CD14-positive monocyte (primary cell): ENCODE results near the gene IFRD1. TPM values are rescaled to one million over a fixed set of nuclear protein-coding genes. Genes with fewer than 3 reads are reported as not detected.

ENCODE experiments used
- DNase-seq, 3 donors: peaks; one replicate each; pipeline ENCODE4 v3.0.0-alpha.2; 2011 to 2022
- H2AFZ ChIP-seq: 2 replicates; pipeline ENCODE4 v1.6.0; 2012; ENCODE audit warnings: mild to moderate bottlenecking, low read depth, low read length, inconsistent platforms; ENCODE audit not compliant: insufficient read depth, poor library complexity, severe bottlenecking
- H3K27ac ChIP-seq, 2 donors: 1 replicate in 1 of 2; 2 replicates in 1 of 2; pipeline ENCODE4 v1.5.1; 2012 to 2013; ENCODE audit warnings: low read length in 2 of 2, control low read depth in 1 of 2, inconsistent platforms in 1 of 2, low read depth in 1 of 2, mild to moderate bottlenecking in 1 of 2
- H3K27me3 ChIP-seq, 2 donors: one replicate each; pipeline versions ENCODE4 v1.6.0 to v1.6.1; 2011 to 2013; ENCODE audit warnings: low read length in 2 of 2; ENCODE audit not compliant: control insufficient read depth in 2 of 2, insufficient read depth in 2 of 2
- H3K36me3 ChIP-seq, 2 donors: replicated peaks in 1 of 2; 1 replicate in 1 of 2; 2 replicates in 1 of 2; pipeline versions ENCODE4 v1.5.1 to v1.6.1; 2012 to 2013; ENCODE audit warnings: low read length in 2 of 2, control low read depth in 1 of 2, inconsistent platforms in 1 of 2, mild to moderate bottlenecking in 1 of 2; ENCODE audit not compliant: insufficient read depth in 2 of 2, control insufficient read depth in 1 of 2
- H3K4me1 ChIP-seq, 2 donors: 1 replicate in 1 of 2; 2 replicates in 1 of 2; pipeline versions ENCODE4 v1.5.1 to v1.6.1; 2012 to 2013; ENCODE audit warnings: low read length in 2 of 2, control low read depth in 1 of 2, inconsistent platforms in 1 of 2, mild to moderate bottlenecking in 1 of 2, moderate library complexity in 1 of 2; ENCODE audit not compliant: insufficient read depth in 2 of 2, control insufficient read depth in 1 of 2
- H3K4me2 ChIP-seq: replicated peaks from 2 replicates; pipeline ENCODE3; 2012; ENCODE audit warnings: low read length, moderate library complexity, mild to moderate bottlenecking; ENCODE audit not compliant: poor library complexity, severe bottlenecking; ENCODE audit errors: extremely low read depth
- H3K4me3 ChIP-seq, 3 experiments: fragments of 200-600 bp in 1 of 3; sonication (generic) in 1 of 3; replicated peaks in 1 of 3; 1 replicate in 2 of 3; 2 replicates in 1 of 3; pipeline ENCODE4 v1.5.1; 2011 to 2013; ENCODE audit warnings: low read length in 3 of 3, mild to moderate bottlenecking in 3 of 3, control low read depth in 2 of 3, low read depth in 2 of 3, inconsistent platforms in 1 of 3, moderate library complexity in 1 of 3
- H3K79me2 ChIP-seq: 2 replicates; pipeline ENCODE4 v1.6.0; 2012; ENCODE audit warnings: mild to moderate bottlenecking, control low read depth, inconsistent platforms, low read length, moderate library complexity; ENCODE audit not compliant: insufficient read depth
- H3K9ac ChIP-seq: 2 replicates; pipeline ENCODE4 v1.6.0; 2017; ENCODE audit warnings: low read length, mild to moderate bottlenecking; ENCODE audit not compliant: insufficient read depth, poor library complexity, severe bottlenecking
- H3K9me3 ChIP-seq, 2 donors: replicated peaks in 1 of 2; 1 replicate in 1 of 2; 2 replicates in 1 of 2; pipeline versions ENCODE4 v1.5.1 to v1.6.1; 2012 to 2013; ENCODE audit warnings: low read length in 2 of 2, control low read depth in 1 of 2; ENCODE audit not compliant: control insufficient read depth in 1 of 2, insufficient read depth in 1 of 2
- H4K20me1 ChIP-seq: 2 replicates; pipeline ENCODE4 v1.6.0; 2012; ENCODE audit warnings: mild to moderate bottlenecking, low read length, control low read depth, moderate library complexity; ENCODE audit not compliant: insufficient read depth
- H3K27ac Mint-ChIP-seq, 7 donors: one replicate each; pipeline ENCODE4 v1.8.0; 2020; ENCODE audit warnings: mild to moderate bottlenecking in 7 of 7, mixed read lengths in 7 of 7, moderate library complexity in 6 of 7, inconsistent platforms in 2 of 7
- H3K27me3 Mint-ChIP-seq, 3 donors: one replicate each; pipeline ENCODE4 v1.8.0; 2021 to 2022; ENCODE audit warnings: low read depth in 3 of 3, mild to moderate bottlenecking in 3 of 3, mixed read lengths in 3 of 3, moderate library complexity in 3 of 3, inconsistent platforms in 1 of 3
- H3K36me3 Mint-ChIP-seq, 2 donors: one replicate each; pipeline ENCODE4 v1.8.0; 2020; ENCODE audit warnings: mixed read lengths in 2 of 2, inconsistent platforms in 1 of 2, mild to moderate bottlenecking in 1 of 2
- H3K4me1 Mint-ChIP-seq: one replicate; pipeline ENCODE4 v1.8.0; 2020; ENCODE audit warnings: mild to moderate bottlenecking, mixed read lengths
- H3K4me3 Mint-ChIP-seq, 2 donors: one replicate each; pipeline ENCODE4 v1.8.0; 2020; ENCODE audit warnings: mild to moderate bottlenecking in 2 of 2, mixed read lengths in 2 of 2, moderate library complexity in 1 of 2
- H3K9me3 Mint-ChIP-seq, 7 donors: one replicate each; pipeline ENCODE4 v1.8.0; 2020 to 2022; ENCODE audit warnings: mixed read lengths in 7 of 7, mild to moderate bottlenecking in 6 of 7, moderate library complexity in 6 of 7, inconsistent platforms in 2 of 7
- WGBS: methylation state at CpG from one replicate; pipeline ENCODE4 v1.1.5; 2013; ENCODE audit warnings: missing lambda C conversion rate; ENCODE audit not compliant: insufficient coverage; 5-methylcytosine and 5-hydroxymethylcytosine counted together
- intact Hi-C, 2 donors: fragments of 100-400 bp; cut with micrococcal nuclease; formaldehyde crosslinking; loops; one replicate each; pipeline versions ENCODE4 v1.15.0 to v1.15.1; 2023
- polyA plus RNA-seq, 3 donors: library from polyadenylated mRNA; depleted of rRNA in 1 of 3; unstranded in 2 of 3; stranded (reverse) in 1 of 3; fragments of 300-500 nt in 2 of 3; fragments of >200 nt in 1 of 3; fragmentation: Illumina TruSeq in 2 of 3; gene quantifications; 1 replicate in 2 of 3; 2 replicates in 1 of 3; pipeline ENCODE4 v1.2.3, GENCODE V29; 2012 to 2021
- TF ChIP-seq, protein P1 (sequence below): fragments of 200-600 bp; IDR thresholded peaks from one replicate; pipeline ENCODE4 v1.8.0; 2022; ENCODE audit warnings: antibody characterized with exemption, mild to moderate bottlenecking

IFRD1 gene
- polyA plus RNA-seq, 3 donors: 13.6 to 81.6 (median 18.7) TPM

DNA sequence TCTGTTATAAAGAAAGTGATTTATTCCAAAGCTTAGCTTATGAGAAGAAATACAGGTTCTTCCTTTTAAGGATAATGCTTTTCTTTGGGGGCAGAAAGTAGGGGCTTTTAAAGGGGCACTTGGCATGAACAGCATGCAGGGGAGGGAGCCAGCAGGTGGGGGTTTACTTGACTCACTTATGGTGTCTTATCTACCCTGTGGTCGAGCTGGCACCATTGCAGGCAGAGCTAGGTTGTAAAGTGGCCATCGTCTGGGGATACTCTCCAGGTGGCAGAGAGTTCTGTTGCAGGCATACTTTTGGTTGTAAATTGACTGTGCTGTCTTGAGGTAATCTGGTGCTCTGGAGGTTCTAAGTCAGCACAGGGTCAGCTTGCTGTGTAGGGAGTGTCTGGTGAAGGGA, 26.3 kb upstream of the IFRD1 start:
- Histone ChIP-seq H2AFZ (no peak overlapping the region), H3K9me3 (no peaks in the 10 kb centered on the region), H3K79me2 (no peaks in the 10 kb centered on the region), H3K9ac (no peak overlapping the region), H3K27ac (no peak overlapping the region), H3K4me3 (no peak overlapping the region), H3K4me2 (no peak overlapping the region), H3K4me1 (peaks cover 22 to 24% of the 10 kb centered on the region in 2 donors), H4K20me1 (no peaks in the 10 kb centered on the region), H3K27me3 (no peaks in the 10 kb centered on the region), H3K36me3 (no peaks in the 10 kb centered on the region)
- DNase-seq: no peak
- H3K4me1 Mint-ChIP-seq: peaks cover 25% of the 10 kb centered on the region
- H3K4me3 Mint-ChIP-seq: no peak overlapping the region
- no peak overlapping the region for H3K27ac Mint-ChIP-seq
- intact Hi-C loops: no loop called here
- H3K9me3 Mint-ChIP-seq: no peaks in the 10 kb centered on the region
- TF ChIP-seq, protein P1, sequence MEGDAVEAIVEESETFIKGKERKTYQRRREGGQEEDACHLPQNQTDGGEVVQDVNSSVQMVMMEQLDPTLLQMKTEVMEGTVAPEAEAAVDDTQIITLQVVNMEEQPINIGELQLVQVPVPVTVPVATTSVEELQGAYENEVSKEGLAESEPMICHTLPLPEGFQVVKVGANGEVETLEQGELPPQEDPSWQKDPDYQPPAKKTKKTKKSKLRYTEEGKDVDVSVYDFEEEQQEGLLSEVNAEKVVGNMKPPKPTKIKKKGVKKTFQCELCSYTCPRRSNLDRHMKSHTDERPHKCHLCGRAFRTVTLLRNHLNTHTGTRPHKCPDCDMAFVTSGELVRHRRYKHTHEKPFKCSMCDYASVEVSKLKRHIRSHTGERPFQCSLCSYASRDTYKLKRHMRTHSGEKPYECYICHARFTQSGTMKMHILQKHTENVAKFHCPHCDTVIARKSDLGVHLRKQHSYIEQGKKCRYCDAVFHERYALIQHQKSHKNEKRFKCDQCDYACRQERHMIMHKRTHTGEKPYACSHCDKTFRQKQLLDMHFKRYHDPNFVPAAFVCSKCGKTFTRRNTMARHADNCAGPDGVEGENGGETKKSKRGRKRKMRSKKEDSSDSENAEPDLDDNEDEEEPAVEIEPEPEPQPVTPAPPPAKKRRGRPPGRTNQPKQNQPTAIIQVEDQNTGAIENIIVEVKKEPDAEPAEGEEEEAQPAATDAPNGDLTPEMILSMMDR: no peak
- H3K36me3 Mint-ChIP-seq: no peaks in the 10 kb centered on the region
- WGBS: 94% methylated on average over 2 of the region's 2 CpGs
- H3K27me3 Mint-ChIP-seq: peaks cover 0 to 2% (median 0%) of the 10 kb centered on the region in 3 donors

DNA sequence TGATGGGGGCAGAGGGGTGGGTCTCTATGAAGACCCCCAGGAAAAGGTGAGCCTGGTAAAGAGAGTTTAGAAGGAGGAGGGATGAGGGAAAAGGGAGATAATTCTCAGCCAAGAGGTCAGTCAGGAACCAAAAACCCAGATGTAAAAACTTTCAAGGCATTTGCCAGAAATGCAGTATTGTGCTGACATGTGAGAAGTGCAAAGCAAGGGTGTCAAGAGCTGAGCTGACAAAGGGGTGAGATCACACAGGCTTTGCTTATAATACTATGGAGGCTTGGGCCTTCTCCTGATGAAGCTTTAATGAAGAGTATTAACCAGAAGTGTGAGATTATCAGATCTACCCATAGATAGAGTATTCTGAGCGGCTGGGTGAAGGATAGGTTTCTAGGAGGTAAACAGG, 22.3 kb upstream of the IFRD1 start:
- Mint-ChIP-seq H3K4me3 (no peak overlapping the region), H3K27me3 (no peaks in the 10 kb centered on the region), H3K36me3 (no peaks in the 10 kb centered on the region), H3K27ac (no peak overlapping the region), H3K9me3 (peaks cover 0 to 2% (median 0%) of the 10 kb centered on the region in 7 donors), H3K4me1 (peaks cover 8% of the 10 kb centered on the region)
- H3K36me3 ChIP-seq: no peaks in the 10 kb centered on the region
- H2AFZ ChIP-seq: no peak overlapping the region
- TF ChIP-seq, protein P1: no peak
- intact Hi-C loops: no loop called here
- H3K4me2 ChIP-seq: no peak overlapping the region
- DNase-seq: no peak
- 100% methylated on average over 1 of the region's 1 CpG for WGBS
- H3K9ac ChIP-seq: no peak overlapping the region
- H4K20me1 ChIP-seq: no peaks in the 10 kb centered on the region
- H3K4me3 ChIP-seq: no peak overlapping the region
- no peaks in the 10 kb centered on the region for H3K79me2 ChIP-seq
- peaks cover 6 to 7% of the 10 kb centered on the region in 2 donors for H3K4me1 ChIP-seq
- no peak overlapping the region for H3K27ac ChIP-seq
- no peaks in the 10 kb centered on the region for H3K9me3 ChIP-seq
- no peaks in the 10 kb centered on the region for H3K27me3 ChIP-seq
